Stimulated activated CD4-positive, alpha-beta T cell treated with anti-CD3 and anti-CD28 coated beads, TNF-alpha, amount 100 ng/mL, for 4 hours (primary cell): ENCODE data around the gene USP25.

Experiments used
- DNase-seq, 3 experiments: peaks; one replicate each; pipeline ENCODE4 v3.0.0-alpha.2; 2020; ENCODE audit warnings: low read depth in 3 of 3

Gene USP25

DNA sequence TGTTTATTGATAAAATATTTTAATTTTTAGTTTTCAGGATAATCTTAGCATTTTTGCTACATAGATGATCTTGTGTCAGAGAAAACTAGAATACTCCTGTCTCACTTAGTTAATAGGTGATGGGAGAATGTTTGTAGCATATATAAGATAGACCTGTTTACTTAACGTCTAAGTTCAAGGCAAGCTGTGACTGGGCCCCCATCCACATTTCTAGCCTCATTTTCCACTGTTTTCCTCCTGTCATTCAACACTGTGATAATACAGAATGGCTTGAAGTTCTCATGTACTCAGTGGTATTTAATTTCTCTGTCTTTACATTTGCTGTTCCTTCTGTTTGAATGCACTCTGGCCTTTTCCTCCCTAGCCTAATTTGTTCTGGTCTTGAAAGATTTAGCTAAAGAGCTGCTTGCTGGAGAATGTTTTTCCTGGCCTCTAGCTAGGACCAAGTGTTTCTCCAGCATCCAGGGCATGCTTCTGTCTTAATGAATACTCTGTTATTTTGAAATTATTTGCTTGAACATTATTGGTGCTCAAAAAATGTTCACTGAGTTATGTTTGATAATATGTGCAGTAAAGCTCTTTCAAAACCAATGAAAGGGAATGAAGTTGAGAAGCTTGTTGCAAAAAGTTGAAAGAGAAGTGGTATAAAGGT, 37.3 kb downstream of the USP25 start:
- DNase-seq = no peak

GRCh38 chr21:15768045-15768601, 38.3 kb downstream of the USP25 start:
- no peak for DNase-seq

GRCh38 chr21:15768853-15769252, 39.1 kb downstream of the USP25 start:
- no peak for DNase-seq

- DNase-seq = no peak
Observed at GRCh38 chr21:15771311-15771710, 41.5 kb downstream of the USP25 start.

GRCh38 chr21:15772654-15773053, 42.9 kb downstream of the USP25 start:
- DNase-seq = no peak

DNA sequence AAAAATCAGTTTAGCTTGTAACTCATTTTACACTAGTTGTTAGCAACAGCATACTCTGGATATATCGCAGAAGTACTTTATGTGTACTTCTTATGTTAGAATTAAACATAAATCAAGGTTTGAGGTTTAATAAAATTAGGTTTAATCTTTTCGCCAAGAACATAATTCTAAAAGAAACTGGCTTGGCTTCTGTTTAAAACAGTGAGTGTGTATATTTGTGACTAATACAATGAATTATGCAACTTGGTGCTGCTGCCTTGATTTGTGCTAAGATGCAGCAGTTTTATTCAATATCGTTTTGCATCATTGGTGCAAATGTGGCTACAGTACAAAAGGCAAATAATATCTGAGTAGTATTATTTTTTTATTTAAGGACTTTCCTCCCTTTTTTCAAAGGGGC, 44.8 kb downstream of the USP25 start:
- DNase-seq = no peak

GRCh38 chr21:15775291-15775690, 45.5 kb downstream of the USP25 start:
- no peak for DNase-seq

GRCh38 chr21:15775981-15776380, 46.2 kb downstream of the USP25 start:
- DNase-seq = no peak

DNA sequence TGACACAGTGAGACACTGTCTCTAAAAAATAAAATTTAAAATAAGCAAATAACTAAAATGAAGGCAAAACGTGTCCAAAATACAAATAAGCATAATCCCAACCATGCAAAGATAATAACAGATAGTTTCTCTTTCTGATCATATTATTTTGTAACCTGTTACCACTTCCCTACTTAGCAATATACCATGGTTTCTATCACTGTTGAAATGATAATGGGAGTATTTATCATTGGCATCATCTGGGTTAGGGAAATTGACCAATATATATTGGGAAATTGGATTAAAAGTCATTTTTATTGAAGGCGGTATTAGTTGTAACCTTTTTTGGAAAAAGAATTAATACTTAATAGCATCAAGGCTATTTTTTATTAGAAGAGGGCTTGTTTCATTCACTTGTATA, 47.0 kb downstream of the USP25 start:
- no peak for DNase-seq

DNA sequence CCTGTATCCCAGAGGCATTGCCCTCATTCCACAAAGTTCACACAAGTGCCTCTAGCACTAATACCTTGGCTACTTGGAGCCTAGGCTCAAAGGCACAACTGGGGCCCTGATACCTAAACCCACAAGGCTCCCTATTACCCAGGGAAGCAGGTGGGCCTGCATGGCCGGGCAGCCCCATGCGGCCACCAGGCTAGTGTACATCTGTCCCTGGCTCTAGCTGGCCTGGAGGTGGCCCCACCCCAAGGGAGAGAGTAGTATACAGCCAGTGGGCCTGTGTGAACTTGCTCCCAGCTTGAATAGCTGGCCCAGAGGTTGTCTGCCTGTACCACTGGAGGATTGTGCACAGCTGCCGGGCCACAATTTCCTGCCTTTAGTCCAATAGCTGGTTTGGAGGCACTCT, 52.2 kb downstream of the USP25 start:
- DNase-seq = no peak

DNA sequence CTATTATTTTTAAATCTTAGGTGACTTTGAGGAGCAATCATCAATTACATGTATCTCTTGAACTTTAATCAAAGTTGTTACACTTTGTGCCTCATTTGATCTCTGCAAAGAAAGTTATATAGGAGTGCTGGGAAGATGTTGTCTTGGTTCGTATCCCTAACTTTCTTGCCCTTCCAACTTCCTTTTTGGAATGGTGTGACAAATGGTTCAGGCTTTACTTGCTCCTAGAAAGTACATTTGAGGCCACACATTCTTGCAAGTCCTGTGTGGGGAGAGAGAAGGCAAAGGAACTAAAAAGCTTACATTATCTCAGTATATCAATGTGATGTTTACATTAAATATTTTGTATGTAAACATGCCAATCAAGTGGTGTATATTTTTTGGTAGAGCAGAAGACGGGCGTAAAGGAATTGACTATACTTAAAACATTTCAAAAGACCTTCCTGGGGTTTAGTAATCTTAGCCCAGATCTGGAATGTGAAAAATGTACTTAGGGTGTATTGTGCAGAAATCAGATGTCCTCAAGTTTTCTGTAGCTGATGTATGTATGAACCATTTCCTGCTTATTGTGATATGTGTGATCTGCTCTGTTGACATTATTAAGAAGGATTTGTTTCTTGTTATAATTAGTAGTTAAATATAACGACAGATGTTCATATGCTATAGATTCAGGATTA, 59.2 kb downstream of the USP25 start:
- DNase-seq = no peak

GRCh38 chr21:15793109-15793508, 63.3 kb downstream of the USP25 start:
- no peak for DNase-seq

DNA sequence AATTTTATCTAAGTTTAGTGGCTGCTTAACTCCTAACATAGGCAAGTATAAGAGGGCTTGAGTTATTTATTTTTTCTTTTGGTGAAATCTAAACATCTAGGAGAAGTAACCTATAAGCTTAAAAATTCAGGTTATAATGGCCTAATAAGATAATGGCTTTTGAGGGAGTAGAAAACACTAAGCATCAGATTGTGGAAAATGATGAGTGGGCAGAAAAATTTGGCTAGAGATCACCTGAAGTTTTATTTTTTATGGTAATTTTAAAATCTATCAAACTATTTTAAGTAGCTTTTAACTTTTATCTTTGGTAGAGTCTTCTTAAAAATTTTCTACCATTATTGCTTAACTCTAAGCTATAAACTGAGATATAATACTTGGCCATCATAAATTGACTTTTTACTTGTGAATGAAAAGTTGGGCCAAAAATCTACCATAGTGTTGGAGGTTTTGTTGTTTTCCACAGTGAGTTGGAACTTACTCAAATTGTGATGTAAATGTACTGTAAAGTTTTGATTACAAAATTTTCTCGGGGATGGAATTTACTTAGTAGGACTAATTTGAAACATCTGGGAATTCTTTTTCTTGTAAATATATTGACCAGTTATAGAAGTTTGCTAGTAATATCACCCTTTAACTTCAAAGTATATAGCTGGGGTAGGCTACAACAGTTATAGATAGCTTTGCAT, 63.9 kb downstream of the USP25 start:
- DNase-seq = no peak

- DNase-seq = no peak
Observed at GRCh38 chr21:15794277-15794912, 64.6 kb downstream of the USP25 start.

DNA sequence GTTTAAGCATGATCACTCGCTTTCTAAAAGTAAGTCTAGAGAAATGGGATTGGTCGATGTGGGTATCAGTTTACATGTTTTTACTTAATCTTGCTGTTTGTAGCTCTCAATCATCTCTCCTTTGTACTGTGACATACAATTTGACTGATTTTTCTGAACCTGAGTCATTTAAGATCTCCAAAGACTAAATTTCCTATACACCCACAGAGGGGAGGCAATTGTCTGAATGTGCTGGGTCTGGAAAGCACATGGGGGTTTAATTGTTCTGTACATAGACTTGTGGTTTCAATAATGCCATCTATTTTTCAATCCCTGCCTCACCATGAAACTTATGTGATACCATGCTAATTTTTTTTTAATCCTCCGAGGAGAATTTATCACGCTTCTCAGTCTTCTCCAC, 65.8 kb downstream of the USP25 start:
- DNase-seq = no peak

GRCh38 chr21:15797577-15798363, 68.0 kb downstream of the USP25 start:
- DNase-seq = no peak

- no peak for DNase-seq
Observed at GRCh38 chr21:15801352-15801863, 71.6 kb downstream of the USP25 start.

GRCh38 chr21:15804247-15805005, 74.6 kb downstream of the USP25 start:
- DNase-seq = no peak

DNA sequence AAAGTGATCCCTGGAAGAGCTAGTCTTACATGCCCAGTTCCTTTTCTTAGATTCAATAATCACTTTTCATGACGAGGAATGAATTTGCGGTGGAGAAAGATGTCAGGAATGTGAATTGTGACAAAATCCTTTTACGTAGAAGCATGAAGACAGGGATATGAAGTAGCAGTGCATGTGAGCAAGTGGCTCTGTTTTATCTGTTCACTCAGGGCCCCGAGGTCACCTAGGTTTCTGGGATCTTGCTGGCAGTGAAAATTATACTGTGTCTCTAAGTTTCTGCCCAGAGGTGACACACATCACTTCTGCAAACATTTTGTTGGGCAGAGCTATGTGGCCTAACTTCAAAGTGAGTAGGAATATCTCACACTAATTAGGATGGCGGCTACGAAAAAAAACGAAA, 79.3 kb downstream of the USP25 start:
- no peak for DNase-seq

GRCh38 chr21:15809818-15810217, 80.0 kb downstream of the USP25 start:
- DNase-seq = no peak

GRCh38 chr21:15815285-15815684, 85.5 kb downstream of the USP25 start:
- DNase-seq = no peak
